BJ (cell line): ENCODE data around the gene SLAMF9. TPM values are rescaled to one million over a fixed set of nuclear protein-coding genes. Genes with fewer than 3 reads are reported as not detected.

Experiments
- CTCF ChIA-PET: fragments of 350-600 bp; formaldehyde crosslinking; extraction: SDS; loops from one replicate; lab custom pipeline; 2021; ENCODE audit warnings: antibody characterized with exemption, inconsistent platforms; lab: Yijun Ruan, JAX
- POLR2A ChIA-PET: fragments of 300-600 bp; sonication (Branson Sonifier 250); formaldehyde crosslinking; extraction: SDS; loops from one replicate; lab custom pipeline; 2021; ENCODE audit warnings: antibody characterized with exemption; lab: Charles Lee
- DNase-seq: peaks from one replicate; pipeline ENCODE4 v3.0.0-alpha.2; 2011; ENCODE audit warnings: low read depth
- H3K27me3 ChIP-seq: 2 replicates; pipeline ENCODE4 v1.6.0; 2011; ENCODE audit warnings: low read length; ENCODE audit not compliant: control insufficient read depth, insufficient read depth
- H3K36me3 ChIP-seq: 2 replicates; pipeline ENCODE4 v1.5.1; 2011; ENCODE audit warnings: low read length; ENCODE audit not compliant: control insufficient read depth, insufficient read depth
- H3K4me3 ChIP-seq: 2 replicates; pipeline ENCODE4 v1.5.1; 2011; ENCODE audit warnings: low read depth, mild to moderate bottlenecking, control low read depth, low read length
- CTCF ChIP-seq: IDR thresholded peaks from 2 replicates; pipeline ENCODE4 v1.5.1; 2011; ENCODE audit warnings: low read depth, mild to moderate bottlenecking, control low read depth, inconsistent platforms, low read length, moderate library complexity; ENCODE audit not compliant: insufficient read depth
- polyA plus RNA-seq: library from polyadenylated mRNA; depleted of rRNA; stranded (reverse); fragments of >200 nt; gene quantifications from 2 replicates; pipeline ENCODE4 v1.2.3, GENCODE V29; 2011

Gene SLAMF9
- polyA plus RNA-seq, 1 experiment: not detected

- H3K27me3 ChIP-seq: no peaks in the 10 kb centered on the region
- no peak overlapping the region for H3K4me3 ChIP-seq
- H3K36me3 ChIP-seq: peaks cover 21% of the 10 kb centered on the region
- POLR2A ChIA-PET: no interaction called here
- no peak for DNase-seq
- TF ChIP-seq CTCF: no peak
- CTCF ChIA-PET: interaction anchor here (1.0 to 4.3 kb wide), 8 partner anchors 11 to 117 kb away, joined by 3 to 22 read pairs (median 3); no protein-coding TSS in a partner anchor
Observed at GRCh38 chr1:159915571-159916241, 38.3 kb downstream of the SLAMF9 start.

GRCh38 chr1:159914252-159915018 lies 39.6 kb downstream of the SLAMF9 start:
- Histone ChIP-seq H3K36me3 (peaks cover 14% of the 10 kb centered on the region), H3K4me3 (no peak overlapping the region), H3K27me3 (no peaks in the 10 kb centered on the region)
- ChIA-PET CTCF (interaction anchor here (0.8 to 4.3 kb wide), 4 partner anchors 12 to 124 kb away, joined by 3 to 22 read pairs (median 3); no protein-coding TSS in a partner anchor), POLR2A (interaction anchor here (0.7 kb wide), 1 partner anchor 172 kb away, joined by 3 read pairs; no protein-coding TSS in a partner anchor)
- no peak for TF ChIP-seq CTCF
- no peak for DNase-seq

GRCh38 chr1:159913451-159914192 lies 40.4 kb downstream of the SLAMF9 start:
- H3K4me3 ChIP-seq: no peak overlapping the region
- CTCF ChIA-PET: interaction anchor here (0.8 to 1.0 kb wide), 2 partner anchors 22 to 123 kb away, joined by 3 to 5 read pairs; no protein-coding TSS in a partner anchor
- peaks cover 6% of the 10 kb centered on the region for H3K36me3 ChIP-seq
- POLR2A ChIA-PET: interaction anchor here (0.7 kb wide), 1 partner anchor 173 kb away, joined by 3 read pairs; no protein-coding TSS in a partner anchor
- DNase-seq: no peak
- TF ChIP-seq CTCF: no peak
- no peaks in the 10 kb centered on the region for H3K27me3 ChIP-seq

GRCh38 chr1:159911326-159912070 lies 42.5 kb downstream of the SLAMF9 start:
- Histone ChIP-seq H3K27me3 (no peaks in the 10 kb centered on the region), H3K36me3 (no peaks in the 10 kb centered on the region), H3K4me3 (no peak overlapping the region)
- no peak for DNase-seq
- no peak for TF ChIP-seq CTCF
- CTCF ChIA-PET: interaction anchor here (0.5 to 1.1 kb wide), 6 partner anchors 9 to 356 kb away, joined by 3 to 5 read pairs (median 4); no protein-coding TSS in a partner anchor
- POLR2A ChIA-PET: no interaction called here
